ENCODE data around the gene COLEC12.

- TF ChIP-seq CTCF (IDR thresholded peaks at IDR 0.05) (no peak), POLR2AphosphoS5 (IDR thresholded peaks at IDR 0.05) (no peak), POLR2A (IDR thresholded peaks at IDR 0.05) (no peak)
Measured at GRCh38 chr18:475202-476031, 25.1 kb downstream of the COLEC12 start.
